PC-3 (cell line): ENCODE results near the gene CNNM3. TPM values are rescaled to one million over a fixed set of nuclear protein-coding genes. Genes with fewer than 3 reads are reported as not detected.

Experiments
- ATAC-seq: fragments of 200-7000 bp; cut with Tn5 transposase; 2 replicates; pipeline ENCODE4 v1.9.1; 2020; ENCODE audit warnings: mild to moderate bottlenecking, moderate library complexity
- BruUV-seq: library from RNA; stranded (reverse); fragments of 400-500 nt; replicated peaks from 2 replicates; lab custom pipeline; 2021; lab: Mats Ljungman, UMichigan
- CTCF ChIA-PET: fragments of 300-600 bp; sonication (Branson Sonifier 250); formaldehyde crosslinking; loops from one replicate; lab custom pipeline; 2022; ENCODE audit warnings: antibody characterized with exemption; lab: Charles Lee
- POLR2A ChIA-PET: fragments of 300-600 bp; sonication (Branson Sonifier 250); formaldehyde crosslinking; loops from one replicate; lab custom pipeline; 2022; ENCODE audit warnings: antibody characterized with exemption; ENCODE audit not compliant: unreplicated experiment; lab: Charles Lee
- DNase-seq: peaks from one replicate; pipeline ENCODE4 v3.0.0-alpha.2; 2015
- H2AFZ ChIP-seq: fragments of 300-600 bp; sonication (generic); 2 replicates; pipeline ENCODE4 v1.6.0; 2016; ENCODE audit warnings: antibody characterized with exemption, low read length
- H3F3A ChIP-seq: fragments of 300-600 bp; sonication (generic); one replicate; pipeline ENCODE4 v1.6.0; 2017; ENCODE audit warnings: antibody characterized with exemption, low read length, control low read depth, mild to moderate bottlenecking; ENCODE audit not compliant: unreplicated experiment
- H3K27ac ChIP-seq: fragments of 300-600 bp; sonication (generic); 2 replicates; pipeline ENCODE4 v1.5.1; 2016; ENCODE audit warnings: mild to moderate bottlenecking, low read length
- H3K27me3 ChIP-seq: fragments of 300-600 bp; sonication (generic); 2 replicates; pipeline ENCODE4 v1.6.1; 2016; ENCODE audit warnings: low read length, mixed read lengths
- H3K36me3 ChIP-seq: fragments of 300-600 bp; sonication (generic); 2 replicates; pipeline ENCODE4 v1.6.1; 2016; ENCODE audit warnings: low read depth, mixed run types, low read length, mixed read lengths
- H3K4me1 ChIP-seq: fragments of 300-600 bp; sonication (generic); 2 replicates; pipeline ENCODE4 v1.5.1; 2016; ENCODE audit warnings: low read length; ENCODE audit not compliant: insufficient read depth
- H3K4me2 ChIP-seq: fragments of 300-600 bp; sonication (generic); 2 replicates; pipeline ENCODE4 v1.6.0; 2016; ENCODE audit warnings: low read length
- H3K4me3 ChIP-seq: fragments of 300-600 bp; sonication (generic); 2 replicates; pipeline ENCODE4 v1.5.1; 2016; ENCODE audit warnings: mild to moderate bottlenecking, low read length, mixed read lengths
- H3K79me2 ChIP-seq: fragments of 300-600 bp; sonication (generic); 2 replicates; pipeline ENCODE4 v1.6.1; 2017; ENCODE audit warnings: low read length, mixed read lengths
- H3K9ac ChIP-seq: fragments of 300-600 bp; sonication (generic); 2 replicates; pipeline ENCODE4 v1.6.0; 2016; ENCODE audit warnings: mild to moderate bottlenecking, low read length
- H3K9me2 ChIP-seq: fragments of 300-600 bp; sonication (generic); replicated peaks from 2 replicates; pipeline ENCODE4 v1.6.1; 2016; ENCODE audit warnings: mixed run types, low read length, mixed read lengths
- H3K9me3 ChIP-seq: fragments of 300-600 bp; sonication (generic); 2 replicates; pipeline ENCODE4 v1.6.1; 2016; ENCODE audit warnings: low read length, mixed read lengths
- H4K20me1 ChIP-seq: fragments of 300-600 bp; sonication (generic); 2 replicates; pipeline ENCODE4 v1.6.1; 2016; ENCODE audit warnings: low read length, mixed read lengths
- CTCF ChIP-seq: fragments of 300-600 bp; sonication (generic); conservative IDR thresholded peaks from 2 replicates; pipeline ENCODE4 v1.5.1; 2017; ENCODE audit warnings: antibody characterized with exemption, low read depth, mild to moderate bottlenecking, low read length
- EZH2 ChIP-seq: fragments of 300-600 bp; sonication (generic); IDR thresholded peaks from one replicate; pipeline ENCODE4 v1.6.1; 2017; ENCODE audit warnings: antibody characterized with exemption, mild to moderate bottlenecking, low read length; ENCODE audit not compliant: unreplicated experiment
- EZH2phosphoT487 ChIP-seq: fragments of 300-600 bp; sonication (generic); IDR thresholded peaks from 2 replicates; pipeline ENCODE4 v1.6.1; 2018; ENCODE audit warnings: mild to moderate bottlenecking, antibody characterized with exemption, low read length, borderline replicate concordance
- intact Hi-C: fragments of 100-400 bp; cut with micrococcal nuclease; formaldehyde crosslinking; loops from 2 replicates; pipeline ENCODE4 v1.9.0; 2023
- total RNA-seq: library from RNA; depleted of rRNA; stranded (reverse); fragments of >200 nt; gene quantifications from 2 replicates; pipeline ENCODE4 v1.2.3, GENCODE V29; 2014

Gene CNNM3
- total RNA-seq, 1 experiment from 2014 or later, result 9.0 TPM

- no peaks in the 10 kb centered on the region for H3K27me3 ChIP-seq
- H2AFZ ChIP-seq, result peak overlapping the region; percentile 98
- peaks cover 35% of the 10 kb centered on the region for H3K79me2 ChIP-seq
These were observed 52.6 kb downstream of the CNNM3 start for GRCh38 chr2:96868555-96869280.

GRCh38 chr2:96869281-96869821 lies 53.3 kb downstream of the CNNM3 start:
- Histone ChIP-seq H3K36me3 (peaks cover 14% of the 10 kb centered on the region; the same call in 1 of the 2 replicates), H3F3A (no peaks in the 10 kb centered on the region), H2AFZ (peak overlapping the region; percentile 98; the same call in 1 of the 2 replicates), H3K4me2 (peak overlapping the region; percentile 98), H3K4me3 (peak overlapping the region; percentile 97), H4K20me1 (no peaks in the 10 kb centered on the region), H3K27me3 (no peaks in the 10 kb centered on the region), H3K79me2 (peaks cover 35% of the 10 kb centered on the region), H3K9ac (peak overlapping the region; percentile 91), H3K9me3 (no peaks in the 10 kb centered on the region), H3K27ac (peak overlapping the region; percentile 38; the same call in 1 of the 2 replicates), H3K4me1 (peaks cover 37% of the 10 kb centered on the region), H3K9me2 (no peaks in the 10 kb centered on the region)
- no TSS peak for BruUV-seq
- ChIA-PET POLR2A (no interaction called here), CTCF (interaction anchor here (1.7 kb wide), 1 partner anchor 11 kb away, joined by 18 read pairs; the partner anchor contains the start of gene ANKRD39)
- TF ChIP-seq EZH2 (no peak), EZH2phosphoT487 (no peak), CTCF (peak; percentile 12)
- peak; percentile 63 for DNase-seq
- peak; percentile 43 for ATAC-seq
- intact Hi-C loops, result loop anchor here (5.0 kb wide), 1 partner anchor 243 kb away; the partner anchor contains the start of gene ANKRD36

More at GRCh38 chr2:96868555-96869280, 52.6 kb downstream of the CNNM3 start:
- intact Hi-C loops, result loop anchor here (5.0 kb wide), 1 partner anchor 244 kb away; the partner anchor contains the start of gene ANKRD36
- peaks cover 30% of the 10 kb centered on the region for H3K4me1 ChIP-seq
- H3F3A ChIP-seq, result no peaks in the 10 kb centered on the region
- H3K4me3 ChIP-seq, result peak overlapping the region; percentile 97
- H3K4me2 ChIP-seq, result peak overlapping the region; percentile 98
- no TSS peak for BruUV-seq
- H4K20me1 ChIP-seq, result no peaks in the 10 kb centered on the region
- H3K27ac ChIP-seq, result peak overlapping the region; percentile 38
- no peaks in the 10 kb centered on the region for H3K9me2 ChIP-seq
- ChIA-PET POLR2A (no interaction called here), CTCF (interaction anchor here (0.6 to 1.7 kb wide), 6 partner anchors 11 to 1524 kb away, joined by 3 to 18 read pairs (median 4); partner anchors contain the start of gene ANKRD39)
- H3K9ac ChIP-seq, result peak overlapping the region; percentile 91
- no peaks in the 10 kb centered on the region for H3K9me3 ChIP-seq
- TF ChIP-seq CTCF, result peak; percentile 74
- no peak for TF ChIP-seq EZH2
- TF ChIP-seq EZH2phosphoT487, result no peak
- ATAC-seq (peak; percentile 78), DNase-seq (peak; percentile 84)
- peaks cover 20% of the 10 kb centered on the region; the same call in 1 of the 2 replicates for H3K36me3 ChIP-seq
